K562 (cell line): Measurements from ENCODE around the gene CLTC. TPM values are rescaled to one million over a fixed set of nuclear protein-coding genes. Genes with fewer than 3 reads are reported as not detected.

Experiments
- ATAC-seq: fragments of 200-7000 bp; cut with Tn5 transposase; 3 replicates; pipeline ENCODE4 v1.9.1; 2020; ENCODE audit warnings: moderate library complexity
- BruUV-seq: library from RNA; stranded (reverse); fragments of 400-500 nt; replicated peaks from 2 replicates; lab custom pipeline; 2021; lab: Mats Ljungman, UMichigan
- CTCF ChIA-PET: fragments of 300-600 bp; formaldehyde crosslinking; extraction: SDS; loops from one replicate; lab custom pipeline; 2021; ENCODE audit warnings: low intra/inter-chr PET ratio; lab: Yijun Ruan, JAX
- POLR2A ChIA-PET: fragments of 300-600, 350-650 bp; sonication (Branson Sonifier 250); formaldehyde crosslinking; extraction: SDS; loops from one replicate; lab custom pipeline; 2021; ENCODE audit warnings: antibody characterized with exemption, inconsistent platforms; lab: Yijun Ruan, JAX
- DNase-seq, 4 experiments: peaks; one replicate each; pipeline versions ENCODE4 v3.0.0 to v3.0.0-alpha.2; 2011 to 2018; ENCODE audit warnings: low spot score in 3 of 4, mixed read lengths in 3 of 4; ENCODE audit errors: extremely low read depth in 1 of 4
- FAIRE-seq: peaks from 2 replicates; lab custom pipeline; 2011; peaks lifted over from hg19 to GRCh38; lab: Jason Lieb, UNC
- H2AFZ ChIP-seq: 2 replicates; pipeline ENCODE4 v1.6.0; 2011; ENCODE audit warnings: low read depth, low read length, control low read depth, inconsistent platforms
- H3K27ac ChIP-seq: fragments of 200-600 bp; 3 replicates; pipeline ENCODE4 v1.8.0; 2011; ENCODE audit warnings: low read depth, mild to moderate bottlenecking, control low read depth, inconsistent platforms, low read length, moderate library complexity, mixed read lengths; ENCODE audit errors: extremely low read depth
- H3K27me3 ChIP-seq, 2 experiments: fragments of 300-600 bp in 1 of 2; 2 replicates in 1 of 2; 3 replicates in 1 of 2; pipeline versions ENCODE4 v1.6.0 to v1.8.0; 2011; ENCODE audit warnings: inconsistent platforms in 2 of 2, low read length in 2 of 2, mild to moderate bottlenecking in 1 of 2, mixed read lengths in 1 of 2, moderate library complexity in 1 of 2; ENCODE audit not compliant: control insufficient read depth in 2 of 2, insufficient read depth in 2 of 2
- H3K36me3 ChIP-seq: fragments of 300-600 bp; 3 replicates; pipeline ENCODE4 v1.8.0; 2011; ENCODE audit warnings: mild to moderate bottlenecking, low read length, inconsistent platforms; ENCODE audit not compliant: control insufficient read depth, insufficient read depth
- H3K4me1 ChIP-seq, 2 experiments: fragments of 200-600 bp in 1 of 2; replicated peaks in 1 of 2; 2 replicates in 1 of 2; 3 replicates in 1 of 2; pipeline versions ENCODE4 v1.5.1 to v1.8.0; 2011; ENCODE audit warnings: inconsistent platforms in 2 of 2, low read length in 2 of 2, mild to moderate bottlenecking in 1 of 2, mixed read lengths in 1 of 2, moderate library complexity in 1 of 2; ENCODE audit not compliant: control insufficient read depth in 2 of 2, insufficient read depth in 2 of 2
- H3K4me2 ChIP-seq: 2 replicates; pipeline ENCODE4 v1.6.1; 2011; ENCODE audit warnings: low read length, control low read depth, inconsistent platforms, mixed read lengths; ENCODE audit not compliant: insufficient read depth
- H3K4me3 ChIP-seq: fragments of 200-600 bp; sonication (generic), shearing (Covaris generic); 2 replicates; pipeline ENCODE4 v1.5.1; 2016; ENCODE audit warnings: control low read depth, inconsistent platforms
- H3K79me2 ChIP-seq: fragments of 200-600 bp; 3 replicates; pipeline ENCODE4 v1.8.0; 2011; ENCODE audit warnings: low read length, inconsistent platforms; ENCODE audit not compliant: control insufficient read depth, insufficient read depth
- H3K9ac ChIP-seq, 2 experiments: 2 replicates each; pipeline versions ENCODE4 v1.6.0 to v1.6.1; 2011; ENCODE audit warnings: low read depth in 2 of 2, low read length in 2 of 2, control low read depth in 1 of 2, inconsistent platforms in 1 of 2, mild to moderate bottlenecking in 1 of 2, mixed read lengths in 1 of 2; ENCODE audit not compliant: insufficient read depth in 1 of 2
- H3K9me1 ChIP-seq: one replicate; pipeline ENCODE4 v1.6.0; 2011; ENCODE audit warnings: inconsistent platforms, mild to moderate bottlenecking, low read length, moderate library complexity; ENCODE audit not compliant: control insufficient read depth, insufficient read depth
- H3K9me3 ChIP-seq: replicated peaks from 2 replicates; pipeline ENCODE4 v1.5.1; 2011; ENCODE audit warnings: low read depth, low read length, inconsistent platforms; ENCODE audit not compliant: control insufficient read depth, insufficient read depth
- H4K20me1 ChIP-seq: replicated peaks from 2 replicates; pipeline ENCODE4 v1.6.1; 2011; ENCODE audit warnings: low read length, inconsistent platforms, mixed read lengths; ENCODE audit not compliant: control insufficient read depth, insufficient read depth
- CHD4 ChIP-seq: fragments of 200-600 bp; sonication (generic); IDR thresholded peaks from 3 replicates; pipeline ENCODE4 v1.6.1; 2012; ENCODE audit warnings: low read depth, mild to moderate bottlenecking, mixed read lengths, low read length, inconsistent platforms; ENCODE audit not compliant: insufficient read depth, insufficient replicate concordance, poor library complexity, severe bottlenecking
- CREM ChIP-seq: IDR thresholded peaks from 2 replicates; pipeline ENCODE4 v1.6.1; 2014; ENCODE audit warnings: antibody characterized with exemption, low read depth
- MYC ChIP-seq, 2 experiments: fragments of 250-450 bp in 1 of 2; sonication (Bioruptor Pico) in 1 of 2; IDR thresholded peaks; 2 replicates each; pipeline versions ENCODE4 v1.5.1 to v1.6.1; 2012 to 2021; ENCODE audit warnings: low read depth in 2 of 2, borderline replicate concordance in 1 of 2, improper control_type of control experiment in 1 of 2, low read length in 1 of 2, mild to moderate bottlenecking in 1 of 2, moderate library complexity in 1 of 2
- NFE2 ChIP-seq: IDR thresholded peaks from 2 replicates; pipeline ENCODE4 v1.6.1; 2014; ENCODE audit warnings: antibody characterized with exemption, low read depth
- RBM14 ChIP-seq: fragments of 200-400 bp; formaldehyde crosslinking; IDR thresholded peaks from 2 replicates; pipeline ENCODE4 v1.6.1; 2018; ENCODE audit warnings: low read depth, mild to moderate bottlenecking, low read length, moderate library complexity, borderline replicate concordance; ENCODE audit not compliant: insufficient read depth
- WGBS: fragments of 100-300 bp; shearing (Covaris generic); methylation state at CpG from one replicate; pipeline ENCODE4 v1.1.6; 2016; ENCODE audit warnings: low coverage, mixed read lengths; ENCODE audit not compliant: insufficient coverage; ENCODE audit errors: missing lambda C conversion rate; 5-methylcytosine and 5-hydroxymethylcytosine counted together
- in situ Hi-C: fragments of 300-500 bp; cut with MboI; formaldehyde crosslinking; loops from 4 replicates; pipeline ENCODE4 v1.15.0; 2018; ENCODE audit warnings: inconsistent platforms, mixed read lengths
- intact Hi-C: fragments of 100-400 bp; cut with micrococcal nuclease; formaldehyde crosslinking; loops from 2 replicates; pipeline ENCODE4 v1.14.2; 2022
- polyA plus RNA-seq, 8 experiments: library from polyadenylated mRNA; depleted of rRNA in 4 of 8; stranded (reverse) in 5 of 8; unstranded in 3 of 8; fragments of >200 nt; fragmentation: Nextera tagmentation in 2 of 8; fragmentation: Illumina TruSeq in 1 of 8; extraction: Ambion mirVana in 2 of 8; extraction: Trizol in 1 of 8; gene quantifications; 2 replicates each; pipeline versions ENCODE4 v1.2.1 to v1.2.3, GENCODE V29; 2011 to 2014; ENCODE audit warnings: inconsistent platforms in 1 of 8, missing spikeins in 1 of 8
- total RNA-seq, 7 experiments: library from RNA; depleted of rRNA in 6 of 7; stranded (reverse); fragments of >200 nt in 6 of 7; fragmentation: Illumina TruSeq in 2 of 7; extraction: Trizol in 2 of 7; gene quantifications; 2 replicates each; pipeline versions ENCODE4 v1.2.1 to v1.2.3, GENCODE V29; 2011 to 2021; ENCODE audit warnings: low replicate concordance in 1 of 7
- TF ChIP-seq, protein P1 (sequence below): fragments of 250-450 bp; sonication (Bioruptor Pico); IDR thresholded peaks from 2 replicates; pipeline ENCODE4 v1.8.0; 2021; ENCODE audit warnings: moderate library complexity, mild to moderate bottlenecking, inconsistent platforms

The CLTC gene
- total and polyA plus RNA-seq, 9 of the 15 experiments (the other 6 are each of a cell fraction or from before 2014, with no cell fraction given): 115 to 267 (median 174) TPM

- H2AFZ ChIP-seq: no peak overlapping the region
- ChIA-PET CTCF (no interaction called here), POLR2A (interaction anchor here (0.7 to 1.0 kb wide), 3 partner anchors 10 to 79 kb away, joined by 3 read pairs; no protein-coding TSS in a partner anchor)
- peaks cover 98% of the 10 kb centered on the region for H3K79me2 ChIP-seq
- peaks cover 43% of the 10 kb centered on the region for H4K20me1 ChIP-seq
- no peak overlapping the region for H3K4me3 ChIP-seq
- no peak for FAIRE-seq
- no peaks in the 10 kb centered on the region for H3K9me3 ChIP-seq
- intact Hi-C loops: no loop called here
- H3K9me1 ChIP-seq: no peaks in the 10 kb centered on the region
- ATAC-seq: no peak
- H3K4me2 ChIP-seq: no peak overlapping the region
- in situ Hi-C loops: no loop called here
- no peak overlapping the region for H3K9ac ChIP-seq
- peaks cover 20 to 23% of the 10 kb centered on the region in 2 experiments; a peak in 4 of 5 replicates for H3K4me1 ChIP-seq
- H3K27ac ChIP-seq: no peak overlapping the region
- no peak for DNase-seq
- H3K36me3 ChIP-seq: peaks cover 79% of the 10 kb centered on the region
- H3K27me3 ChIP-seq: no peaks in the 10 kb centered on the region
- BruUV-seq: no TSS peak
- TF ChIP-seq CREM (no peak), CHD4 (no peak), RBM14 (no peak)
- TF ChIP-seq, protein P1, sequence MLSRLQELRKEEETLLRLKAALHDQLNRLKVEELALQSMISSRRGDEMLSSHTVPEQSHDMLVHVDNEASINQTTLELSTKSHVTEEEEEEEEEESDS (CRISPR knock-in tag): no peak
- WGBS: 79% methylated on average over 3 of the region's 3 CpGs
Observed at GRCh38 chr17:59629174-59629573, 9.5 kb downstream of the CLTC start.

GRCh38 chr17:59631276-59631675, 11.6 kb downstream of the CLTC start:
- POLR2A ChIA-PET: interaction anchor here (6.5 kb wide), 1 partner anchor 9 kb away, joined by 45 read pairs; the partner anchor contains the start of gene CLTC
- in situ Hi-C loops: no loop called here
- CTCF ChIA-PET: no interaction called here

More at GRCh38 chr17:59631276-59631675, 11.6 kb downstream of the CLTC start:
- DNase-seq: no peak
- intact Hi-C loops: no loop called here
- Histone ChIP-seq H3K4me3 (no peak overlapping the region), H3K9me3 (no peaks in the 10 kb centered on the region), H3K27ac (no peak overlapping the region), H3K4me1 (peaks cover 16 to 20% of the 10 kb centered on the region in 2 experiments; a peak in 4 of 5 replicates), H3K79me2 (peaks cover 98% of the 10 kb centered on the region), H3K36me3 (peaks cover 80% of the 10 kb centered on the region), H3K9me1 (no peaks in the 10 kb centered on the region), H3K4me2 (no peak overlapping the region), H4K20me1 (peaks cover 49% of the 10 kb centered on the region), H2AFZ (no peak overlapping the region), H3K27me3 (no peaks in the 10 kb centered on the region)
- BruUV-seq: no TSS peak
- 91% methylated on average over 1 of the region's 1 CpG for WGBS
- no peak for FAIRE-seq
- no peak for ATAC-seq
- peak; percentile 45; the same call in 1 of the 2 replicates for TF ChIP-seq NFE2
- TF ChIP-seq MYC (IDR thresholded peaks at IDR 0.05; ENCODE audit: low read depth, low read length): no peak
- no peak for TF ChIP-seq MYC (CRISPR knock-in tag; IDR thresholded peaks at IDR 0.05; ENCODE audit: borderline replicate concordance, low read depth)
- TF ChIP-seq, all 486 proteins: peak for 1
- H3K9ac ChIP-seq: no peak overlapping the region
